Inflammatory macrophage treated with lipopolysaccharide for 1 hour (primary cell): ENCODE results near the gene HDAC9.

ENCODE experiments used
- DNase-seq, 2 donors: peaks; one replicate each; pipeline ENCODE4 v3.0.0-alpha.2; 2020 to 2022

Gene HDAC9

GRCh38 chr7:18526368-18526878 is 30.9 kb downstream of the HDAC9 start:
- DNase-seq, result no peak

- no peak for DNase-seq
Measured at GRCh38 chr7:18529239-18529638, 33.7 kb downstream of the HDAC9 start.

- DNase-seq, result peak; percentile 25 to 55
Measured at GRCh38 chr7:18530224-18531179, 35.0 kb downstream of the HDAC9 start.

GRCh38 chr7:18531539-18531938 is 36.0 kb downstream of the HDAC9 start:
- no peak for DNase-seq

GRCh38 chr7:18532813-18533212 is 37.3 kb downstream of the HDAC9 start:
- DNase-seq, result no peak

GRCh38 chr7:18534481-18534880 is 38.9 kb downstream of the HDAC9 start:
- no peak for DNase-seq

GRCh38 chr7:18535810-18536415 is 40.4 kb downstream of the HDAC9 start:
- DNase-seq, result no peak

- DNase-seq, result no peak
Measured at GRCh38 chr7:18536486-18536885, 40.9 kb downstream of the HDAC9 start.

GRCh38 chr7:18538554-18539250 is 43.2 kb downstream of the HDAC9 start:
- DNase-seq, result no peak

- no peak for DNase-seq
Measured at GRCh38 chr7:18540396-18540795, 44.8 kb downstream of the HDAC9 start.

- DNase-seq, result no peak
Measured at GRCh38 chr7:18541181-18541870, 45.8 kb downstream of the HDAC9 start.

- no peak for DNase-seq
Measured at GRCh38 chr7:18541871-18542212, 46.3 kb downstream of the HDAC9 start.

- no peak for DNase-seq
Measured at GRCh38 chr7:18546576-18546975, 51.0 kb downstream of the HDAC9 start.

- DNase-seq, result no peak
Measured at GRCh38 chr7:18547509-18548187, 52.1 kb downstream of the HDAC9 start.

- DNase-seq, result no peak
Measured at GRCh38 chr7:18548534-18548933, 53.0 kb downstream of the HDAC9 start.

- DNase-seq, result no peak
Measured at GRCh38 chr7:18550574-18550973, 55.0 kb downstream of the HDAC9 start.

- DNase-seq, result peak; percentile 62 to 63
Measured at GRCh38 chr7:18552316-18552916, 56.9 kb downstream of the HDAC9 start.

- DNase-seq, result no peak
Measured at GRCh38 chr7:18552943-18553604, 57.5 kb downstream of the HDAC9 start.

- no peak for DNase-seq
Measured at GRCh38 chr7:18553605-18554003, 58.1 kb downstream of the HDAC9 start.

- DNase-seq, result no peak
Measured at GRCh38 chr7:18555120-18555519, 59.6 kb downstream of the HDAC9 start.

GRCh38 chr7:18555968-18556367 is 60.4 kb downstream of the HDAC9 start:
- DNase-seq, result no peak
